Inflammatory macrophage treated with lipopolysaccharide for 1 hour (primary cell): ENCODE measurements around the gene REEP3.
A peak's percentile ranks its signal among the peaks of the same experiment; 100 is the strongest.
"Not testable (repeated sequence)": the region's sequence is repeated elsewhere in the genome, so short reads cannot be mapped to it uniquely, and the experiment has no call there.

ENCODE experiments used
- DNase-seq, 2 donors: peaks; one replicate each; pipeline ENCODE4 v3.0.0-alpha.2; 2020 to 2022

Gene REEP3

DNA sequence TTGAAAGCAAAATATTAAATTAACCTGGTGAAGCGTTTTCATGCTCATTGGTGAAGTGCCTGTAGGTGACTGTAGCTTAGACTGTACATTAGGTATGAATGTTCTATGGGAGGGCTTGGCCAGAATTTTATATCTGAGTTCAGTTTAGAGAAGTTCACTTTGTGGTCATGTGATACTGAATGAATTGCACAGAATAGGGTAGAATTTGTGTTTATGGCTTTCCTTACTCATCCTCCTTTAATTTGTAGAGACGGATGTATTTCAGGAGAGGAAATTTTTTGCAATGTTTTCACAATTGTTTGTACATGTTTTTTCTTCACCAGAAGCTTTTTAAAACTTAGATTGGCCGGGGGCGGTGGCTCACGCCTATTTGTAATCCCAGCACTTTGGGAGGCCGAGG is 32.3 kb downstream of the REEP3 start:
- peak in 1 of 2 donors; percentile 12 for DNase-seq

DNA sequence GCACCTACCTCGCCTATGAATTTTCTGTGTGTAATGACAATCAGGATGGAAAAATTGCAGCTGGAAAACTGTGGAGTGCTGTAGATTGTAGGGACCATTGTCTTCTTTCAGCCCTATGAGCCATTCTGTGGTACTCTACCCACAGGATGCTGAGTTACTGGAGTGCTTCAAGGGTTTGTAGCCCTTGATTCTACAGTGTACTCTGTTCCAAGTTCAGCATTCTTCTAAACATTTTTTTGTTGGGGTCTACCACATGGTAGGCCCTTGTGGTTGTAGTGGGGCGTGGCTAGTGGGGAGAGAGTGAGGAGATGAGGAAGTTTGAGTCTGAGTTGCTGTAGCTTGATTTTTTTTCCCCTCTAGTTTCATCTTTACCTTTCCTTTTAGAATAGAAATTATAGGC is 33.5 kb downstream of the REEP3 start:
- no peak for DNase-seq

DNA sequence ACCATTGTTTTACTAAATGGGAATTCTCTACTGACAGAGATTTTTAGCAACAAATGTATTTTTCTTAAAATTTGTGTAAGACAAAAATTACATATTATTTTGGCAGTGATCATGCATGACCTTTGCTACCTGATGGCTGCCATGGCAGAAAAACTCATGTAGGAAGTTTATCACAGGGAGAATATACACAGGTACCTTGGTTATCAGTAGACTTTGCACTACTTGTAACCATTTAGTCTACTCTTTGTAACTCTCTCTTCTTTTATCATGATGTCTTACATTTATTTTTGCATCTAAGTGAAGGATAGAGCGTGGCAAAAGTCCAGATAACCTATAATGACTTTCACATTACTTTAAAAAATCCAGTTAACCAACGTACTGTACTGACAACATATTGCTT is 34.1 kb downstream of the REEP3 start:
- DNase-seq, result no peak

DNA sequence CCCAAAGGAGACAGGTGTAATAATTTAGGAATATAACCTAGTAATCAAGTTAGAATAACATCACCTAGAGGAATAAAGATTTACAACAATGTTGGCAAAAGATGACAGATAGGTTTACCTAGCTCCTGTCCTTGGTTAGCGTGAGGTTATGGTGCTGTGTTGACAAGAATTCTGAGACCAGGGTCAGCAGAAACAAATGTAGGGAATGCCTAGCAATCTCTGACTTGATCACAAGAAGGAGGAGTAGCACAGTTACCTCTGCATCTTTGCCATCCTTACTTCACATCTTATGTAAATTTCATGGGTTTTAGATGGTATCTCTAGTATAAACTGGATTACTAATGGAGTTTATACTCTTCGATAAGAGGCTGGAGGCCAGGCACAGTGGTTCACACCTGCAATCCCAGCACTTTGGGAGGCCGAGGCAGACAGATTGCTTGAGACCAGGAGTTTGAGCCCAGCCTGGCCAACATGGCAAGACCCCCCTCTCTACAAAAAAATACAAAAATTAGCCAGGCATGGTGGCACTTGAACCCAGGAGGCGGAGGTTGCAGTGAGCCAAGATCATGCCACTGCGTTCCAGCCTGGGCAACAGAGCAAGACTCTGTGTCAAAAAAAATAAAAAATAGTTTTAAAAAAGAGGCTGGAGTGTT is 37.1 kb downstream of the REEP3 start:
- no peak for DNase-seq

DNA sequence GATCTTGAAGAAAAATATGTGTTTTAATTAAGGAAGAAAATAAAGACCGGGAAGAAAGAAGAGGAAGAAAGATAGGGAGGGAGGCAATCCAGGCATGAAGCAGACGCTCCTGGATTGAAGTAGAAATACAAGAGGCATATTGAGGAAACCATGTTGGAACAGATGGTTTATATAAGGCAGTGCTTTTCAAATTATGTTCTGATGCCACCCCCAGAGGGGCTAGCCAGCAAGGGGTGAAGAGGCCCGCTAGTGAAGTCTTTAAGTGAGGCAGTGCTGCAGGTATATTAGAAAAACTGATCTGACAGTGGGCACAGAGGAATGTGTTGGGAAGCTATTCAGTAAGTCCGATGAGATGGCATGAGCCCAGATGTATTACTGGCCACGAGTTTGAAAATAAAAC is 40.1 kb downstream of the REEP3 start:
- DNase-seq, result no peak

DNA sequence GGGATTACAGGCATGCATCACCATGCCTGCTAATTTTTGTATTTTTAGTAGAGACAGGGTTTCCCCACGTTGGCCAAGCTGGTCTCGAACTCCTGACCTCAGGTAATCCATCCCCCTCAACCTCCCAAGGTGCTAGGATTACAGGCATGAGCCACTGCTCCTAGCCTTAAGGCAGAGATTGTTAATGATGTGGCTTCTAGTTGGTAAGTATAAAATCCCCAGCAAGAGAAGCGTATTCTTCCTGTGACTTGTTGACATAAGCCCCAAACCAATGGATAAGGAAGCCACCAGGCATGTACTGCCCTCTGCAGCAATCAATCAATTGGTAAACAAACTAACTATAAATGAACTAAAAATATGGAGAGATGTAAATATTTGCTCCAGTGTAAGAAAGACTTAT is 41.2 kb downstream of the REEP3 start:
- DNase-seq, result no peak

DNA sequence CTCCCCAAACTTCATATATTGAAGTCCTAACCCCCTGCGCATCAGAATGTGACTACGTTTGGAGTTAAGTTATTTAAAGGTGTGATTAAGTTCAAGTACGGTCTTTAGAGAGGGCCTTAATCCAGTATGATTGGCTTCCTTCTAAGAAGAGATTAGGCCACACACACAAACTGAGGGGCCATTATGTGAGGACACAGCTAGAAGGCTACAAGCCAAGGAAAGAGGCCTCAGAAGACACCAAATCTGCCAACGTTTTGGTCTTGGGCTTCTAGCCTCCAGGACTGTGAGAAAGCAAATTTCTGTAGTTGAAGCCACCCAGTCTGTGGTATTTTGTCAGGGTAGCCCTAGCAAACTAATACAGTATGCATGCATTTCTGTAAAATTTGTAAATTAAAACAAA is 41.7 kb downstream of the REEP3 start:
- DNase-seq, result no peak

DNA sequence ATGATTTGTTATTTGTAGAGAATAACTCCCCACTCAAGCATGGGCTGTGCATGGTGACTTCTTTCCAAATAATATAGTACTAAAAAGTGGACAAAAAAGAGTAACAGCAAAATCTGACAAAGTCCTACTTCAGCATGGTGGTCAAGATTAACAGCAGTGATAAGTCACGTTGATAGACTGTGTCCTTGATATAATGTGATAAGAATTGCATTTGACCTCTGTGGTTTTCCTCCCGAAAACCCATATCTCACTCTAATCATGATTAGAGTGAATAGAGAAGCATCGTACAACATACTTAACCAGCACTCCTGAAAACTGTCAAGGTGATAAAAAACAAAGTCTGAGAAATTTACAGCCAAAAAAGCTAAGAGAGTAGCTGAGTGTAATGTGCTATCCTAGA is 42.4 kb downstream of the REEP3 start:
- DNase-seq, result no peak

DNA sequence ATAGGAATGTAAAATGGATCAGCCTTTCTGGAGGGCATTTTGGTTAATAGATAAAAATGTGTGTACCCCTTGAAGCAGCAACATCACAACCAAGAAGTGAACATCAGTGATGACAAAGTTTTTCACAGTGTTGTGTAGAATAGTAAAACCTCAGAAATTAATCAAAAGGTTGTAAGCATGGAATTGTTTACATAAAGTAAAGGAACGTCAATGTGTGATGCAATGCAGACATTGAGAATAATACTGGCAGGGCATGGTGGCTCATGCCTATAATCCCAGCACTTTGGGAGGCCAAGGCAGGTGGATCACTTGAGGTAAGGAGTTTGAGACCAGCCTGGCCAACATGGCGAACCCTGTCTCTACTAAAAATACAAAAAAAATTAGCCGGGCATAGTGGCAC is 43.5 kb downstream of the REEP3 start:
- DNase-seq, result not testable (repeated sequence)

DNA sequence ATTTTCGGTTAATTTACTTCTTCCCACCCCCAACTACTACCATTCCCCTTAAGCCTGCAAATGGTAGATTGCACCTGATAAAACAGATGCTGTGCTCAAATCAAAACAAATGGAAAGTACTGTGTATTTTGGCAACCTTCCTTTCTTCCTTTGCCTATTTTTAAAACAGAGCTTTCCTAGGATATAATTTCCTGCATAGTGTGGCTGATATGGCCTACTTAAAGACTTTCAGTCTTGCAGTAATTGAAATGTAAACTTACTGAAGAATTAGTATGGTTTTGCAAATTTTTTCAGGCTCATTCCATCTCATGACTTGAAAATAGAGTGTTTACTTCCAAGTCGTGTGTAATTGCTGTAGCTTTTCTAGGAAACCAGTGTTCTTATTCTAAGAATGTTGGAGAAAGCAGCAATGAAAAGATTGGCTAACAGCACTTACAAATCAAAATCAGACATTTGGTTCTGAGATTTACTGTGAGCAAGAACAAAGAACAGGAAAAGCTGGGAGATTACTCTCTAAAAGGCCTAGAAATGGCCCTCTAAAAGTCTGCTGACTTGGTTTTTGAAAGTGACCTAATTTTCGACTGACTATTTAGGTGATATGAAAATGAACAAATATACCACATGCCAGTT is 52.0 kb downstream of the REEP3 start:
- peak in 1 of 2 donors; percentile 23 for DNase-seq

DNA sequence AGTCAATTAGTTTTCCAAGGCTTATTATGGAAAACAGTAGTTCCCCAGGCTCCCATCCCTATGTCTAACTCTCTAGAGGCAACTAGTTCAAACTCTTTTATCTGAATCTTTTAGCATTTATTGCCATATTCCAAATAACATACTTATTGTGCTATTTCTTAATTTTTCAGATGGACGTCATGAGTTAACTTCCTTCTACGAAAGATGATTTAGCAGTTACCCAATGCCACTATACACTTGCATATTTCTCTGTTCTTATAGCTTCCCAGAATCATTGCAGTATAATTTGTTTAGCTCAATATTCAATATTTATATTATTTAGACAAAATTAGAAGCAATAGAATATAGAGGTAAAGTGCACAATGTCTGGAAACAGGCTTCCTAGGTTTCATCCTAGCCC is 52.8 kb downstream of the REEP3 start:
- DNase-seq, result peak; percentile 54 to 63

DNA sequence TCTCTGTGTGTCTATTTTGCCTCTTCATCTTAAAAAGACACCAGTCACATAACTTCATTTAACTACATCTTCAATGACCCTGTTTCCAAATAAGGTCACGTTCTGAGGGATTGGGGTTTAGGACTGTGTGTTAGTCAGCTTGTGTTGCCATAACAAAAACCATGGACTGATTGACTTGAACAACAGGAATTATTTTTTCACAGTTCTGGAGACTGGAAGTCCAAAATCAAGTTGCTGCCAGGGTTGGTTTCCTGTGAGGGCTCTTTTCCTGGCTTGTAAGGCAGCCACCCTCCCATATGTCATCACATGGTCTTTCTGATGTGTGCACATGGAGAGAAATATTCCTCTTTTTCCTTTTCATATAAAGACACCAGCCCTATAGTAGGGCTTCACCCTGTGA is 55.3 kb downstream of the REEP3 start:
- DNase-seq, result no peak

DNA sequence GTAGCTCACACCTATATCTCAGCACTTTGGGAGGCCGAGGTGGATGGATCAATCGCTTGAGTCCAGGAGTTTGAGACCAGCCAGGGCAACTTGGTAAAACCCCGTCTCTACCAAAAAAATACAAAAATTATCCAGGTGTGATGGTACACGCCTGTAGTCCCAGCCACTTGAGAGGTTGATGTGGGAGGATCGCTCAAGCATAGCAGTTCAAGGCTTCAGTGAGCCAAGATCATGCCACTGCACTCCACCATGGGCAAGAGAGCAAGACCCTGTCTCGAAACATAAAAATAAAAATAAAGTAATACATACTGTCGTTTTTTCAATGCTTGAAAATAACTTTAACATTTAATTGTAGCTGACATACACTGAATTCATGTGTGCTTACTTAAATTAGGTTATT is 57.3 kb downstream of the REEP3 start:
- no peak for DNase-seq

DNA sequence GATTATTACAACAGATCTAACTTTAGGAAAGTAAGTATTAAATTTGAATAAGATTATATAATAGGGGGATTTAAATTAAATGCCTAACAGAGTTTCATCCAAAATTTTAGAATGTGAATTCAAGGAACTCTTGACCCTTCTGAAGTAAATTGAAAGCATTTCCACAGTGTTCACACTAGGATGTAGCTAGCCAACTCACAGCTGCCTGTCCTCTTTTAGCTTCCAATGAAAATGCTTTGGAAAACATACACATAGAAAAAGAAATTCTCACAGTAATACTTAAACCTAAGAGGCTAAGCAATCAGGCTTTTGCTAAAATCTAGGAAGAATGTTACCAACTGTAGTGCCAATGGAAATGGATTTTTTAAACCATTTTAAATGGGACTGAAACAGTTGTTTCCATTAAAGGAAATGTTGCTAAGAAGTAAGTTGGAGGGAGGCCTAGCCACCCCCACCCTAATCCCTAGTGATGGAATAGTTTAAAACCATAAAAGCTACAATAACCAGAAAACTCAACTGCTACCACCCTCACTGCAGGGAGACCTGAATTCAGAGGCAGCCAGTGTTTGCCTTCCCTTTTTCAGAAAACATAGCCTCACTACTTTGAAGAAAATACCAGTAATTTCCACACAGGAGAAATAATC is 58.3 kb downstream of the REEP3 start:
- DNase-seq, result no peak

DNA sequence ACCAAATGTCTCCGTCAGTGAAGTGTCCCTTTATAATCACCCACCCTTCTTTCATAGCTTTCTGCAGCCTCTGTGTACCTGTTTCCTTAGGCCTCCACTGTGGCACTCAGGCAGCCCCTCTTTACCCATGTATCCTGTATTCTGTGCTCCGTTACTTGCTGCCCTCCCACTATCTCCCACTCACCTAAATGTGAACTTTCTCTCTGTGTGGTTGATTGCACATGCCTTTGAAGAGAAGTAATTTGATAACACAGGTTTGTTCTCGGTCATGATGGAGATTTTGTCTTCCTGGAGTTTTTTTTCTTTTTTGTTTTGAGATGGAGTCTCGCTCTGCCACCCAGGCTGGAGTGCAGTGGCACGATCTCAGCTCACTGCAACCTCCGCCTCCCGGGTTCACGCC is 61.5 kb downstream of the REEP3 start:
- DNase-seq, result no peak

DNA sequence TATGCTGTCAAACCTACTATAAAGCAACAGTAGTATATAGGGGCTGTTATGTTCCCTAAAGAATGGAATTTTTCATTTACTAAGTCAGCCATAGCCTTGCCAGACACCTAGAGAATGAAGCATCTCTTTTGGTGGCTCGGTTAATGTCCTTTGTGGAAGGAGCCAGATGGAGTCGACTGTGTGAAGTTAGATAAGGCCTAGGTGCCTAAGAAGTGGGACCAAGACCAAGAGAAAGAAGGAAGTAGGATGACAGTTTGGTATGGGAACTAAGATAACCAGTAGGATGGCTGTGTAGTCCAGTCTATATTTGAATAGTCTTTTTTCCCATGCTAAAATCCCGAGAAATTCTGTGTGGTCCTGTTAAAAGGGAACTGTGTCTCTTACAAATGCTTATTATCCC is 62.2 kb downstream of the REEP3 start:
- DNase-seq, result no peak

DNA sequence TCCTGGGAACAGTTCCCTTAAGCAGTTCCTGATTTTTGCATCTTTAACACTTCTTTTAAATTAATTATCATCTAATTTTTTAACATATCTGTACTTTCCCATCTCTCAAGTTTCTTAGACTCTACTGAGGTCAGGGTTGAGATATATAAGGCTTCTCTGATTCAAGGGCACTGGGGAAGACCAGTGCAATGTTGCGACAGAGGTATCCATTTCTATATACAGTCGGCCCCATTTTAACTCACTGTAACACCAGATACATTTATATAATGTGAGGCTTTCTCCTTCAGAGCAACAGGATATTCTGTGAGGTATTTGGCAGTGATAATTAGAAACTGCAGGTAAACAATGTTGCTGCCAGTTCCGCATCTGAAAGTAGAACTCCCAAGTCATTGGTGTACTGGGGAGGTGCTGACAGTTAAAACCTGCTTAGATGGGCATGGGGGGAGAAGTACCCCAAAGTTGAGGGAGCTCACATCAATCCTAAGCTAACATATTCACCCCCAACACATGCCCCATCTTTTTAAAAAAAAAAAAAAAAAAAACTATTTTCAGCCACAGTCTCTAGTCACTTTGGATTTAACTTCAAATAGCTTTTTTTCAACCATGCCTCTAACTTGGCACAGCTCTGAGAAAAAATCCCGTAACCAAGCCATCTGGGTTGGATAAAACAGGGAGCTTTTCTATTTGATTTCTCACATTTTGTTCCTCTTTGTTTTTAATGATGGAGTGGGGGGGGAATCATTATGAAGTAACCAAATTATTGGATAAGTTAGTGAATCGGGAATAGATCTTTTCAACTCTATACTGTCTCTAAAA is 62.9 kb downstream of the REEP3 start:
- no peak for DNase-seq

DNA sequence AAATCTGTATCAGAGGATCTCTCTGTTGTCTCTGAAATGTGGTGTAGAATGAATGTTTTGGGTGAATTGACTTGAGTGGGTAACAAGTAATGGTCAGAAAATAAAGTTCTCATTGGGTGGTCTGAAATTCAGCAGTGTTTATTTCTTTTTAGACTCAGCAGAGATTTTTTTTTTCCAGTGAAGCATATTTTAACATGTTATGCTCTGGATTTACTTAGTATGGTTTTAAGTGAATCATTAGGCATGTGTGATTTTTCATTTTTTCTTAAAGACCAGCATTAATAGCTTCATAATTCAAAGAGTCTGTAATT is 63.5 kb downstream of the REEP3 start:
- DNase-seq, result no peak

DNA sequence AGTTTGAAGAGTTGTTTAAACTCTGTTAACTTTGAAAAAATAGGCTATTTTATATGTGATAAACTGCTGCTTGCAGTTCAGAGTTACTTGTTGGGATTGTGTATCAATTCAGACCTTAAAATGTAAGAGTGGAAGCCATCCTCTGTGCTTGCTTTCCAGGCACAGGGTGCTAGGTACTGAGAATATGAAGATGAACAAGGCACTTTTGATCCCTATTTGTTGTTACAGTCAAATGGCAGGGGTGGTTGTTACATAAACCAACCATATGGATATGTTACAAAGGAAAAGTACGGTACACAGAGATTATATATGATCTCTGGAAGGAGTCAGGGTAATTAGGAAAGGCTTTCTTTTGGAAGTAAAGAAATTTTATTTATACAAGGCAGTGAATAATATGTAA is 63.8 kb downstream of the REEP3 start:
- DNase-seq, result no peak

DNA sequence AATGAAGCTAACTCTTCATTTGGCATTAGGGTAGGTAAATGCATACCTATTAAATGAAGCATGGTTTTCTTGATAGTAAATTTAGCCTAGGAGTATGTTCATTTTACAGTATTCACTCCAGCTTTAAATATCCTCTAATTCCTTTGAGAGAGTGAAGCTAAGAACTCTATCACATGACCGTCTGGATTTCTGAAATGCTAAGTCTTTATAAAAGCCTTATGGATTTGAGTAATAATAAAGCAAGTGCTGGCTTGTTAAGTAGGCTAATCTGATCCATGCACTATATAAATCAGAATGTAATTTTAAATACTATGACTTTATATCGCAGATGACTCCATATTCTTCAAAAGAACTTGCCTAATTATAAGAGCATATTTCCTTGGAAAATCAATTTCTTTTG is 64.8 kb downstream of the REEP3 start:
- no peak for DNase-seq

DNA sequence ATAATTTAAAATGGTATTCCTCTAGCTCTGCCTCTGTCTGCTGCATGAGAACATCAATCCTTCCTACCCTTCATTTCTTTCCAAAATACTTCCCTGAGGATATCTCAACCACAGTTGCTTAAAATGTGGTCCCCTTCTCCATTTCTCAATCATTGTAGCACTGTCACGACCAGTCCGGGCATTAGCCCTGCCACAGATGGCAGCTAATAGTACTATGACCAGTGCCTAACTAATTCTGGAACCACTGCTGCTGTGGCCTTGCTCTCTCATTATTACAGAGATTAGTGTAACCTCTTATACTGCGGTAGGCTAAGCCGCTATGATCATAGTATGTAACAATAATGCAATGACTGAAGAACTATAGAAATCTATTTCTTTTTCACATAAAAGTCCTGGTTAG is 66.0 kb downstream of the REEP3 start:
- DNase-seq, result no peak

DNA sequence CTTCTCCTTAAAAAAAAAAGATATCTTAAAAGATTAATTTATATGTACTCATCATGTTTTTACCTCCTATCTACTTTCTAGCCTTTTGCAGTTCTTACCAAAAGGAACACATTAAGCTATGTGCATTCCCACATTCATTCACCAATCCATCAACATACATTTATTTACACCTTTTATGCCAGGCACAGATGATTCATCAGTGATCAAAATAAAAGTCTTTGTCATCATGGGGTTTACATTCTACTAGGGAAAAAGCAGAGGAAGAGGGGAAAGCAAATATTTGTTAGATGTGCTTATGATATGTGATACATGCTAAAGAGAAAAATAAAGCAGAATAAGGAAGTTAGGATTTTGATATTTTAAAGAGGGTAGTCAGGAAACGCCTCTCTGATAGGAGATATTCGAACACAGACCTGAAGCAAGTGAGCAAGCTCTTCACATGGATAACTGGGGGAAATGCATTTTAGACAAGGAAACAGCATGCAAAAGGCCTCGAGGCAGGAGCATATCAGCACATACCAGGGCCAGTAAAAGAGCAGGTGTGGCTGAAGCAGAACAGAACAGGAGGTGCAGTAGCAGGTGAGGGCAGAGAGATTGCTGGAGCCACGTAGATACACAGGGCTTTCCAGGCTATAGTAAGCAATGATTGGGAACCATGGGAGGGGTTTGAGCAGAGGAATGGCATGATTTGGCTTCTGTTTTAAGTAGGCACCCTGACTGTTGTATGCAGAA is 67.4 kb downstream of the REEP3 start:
- DNase-seq, result no peak
